HG03159 (cell line): Measurements from ENCODE around the gene EIF4G1.
"Not testable (repeated sequence)": the region's sequence is repeated elsewhere in the genome, so short reads cannot be mapped to it uniquely, and the experiment has no call there.

Source experiments
- ATAC-seq: cut with Tn5 transposase; IDR thresholded peaks from one replicate; pipeline ENCODE4 v1.9.1; 2021; ENCODE audit warnings: mild to moderate bottlenecking, moderate library complexity; ENCODE audit not compliant: unreplicated experiment

EIF4G1 gene

GRCh38 chr3:184314363-184314699 is at the start of gene EIF4G1:
EIF4G1 (plus strand) TSS chr3:184314606; CDS start chr3:184315797, 1,191 bp downstream.
- ATAC-seq: peak; percentile 84

GRCh38 chr3:184267249-184267648 is 47.2 kb upstream of the EIF4G1 start:
- ATAC-seq: not testable (repeated sequence)

- no peak for ATAC-seq
Measured at GRCh38 chr3:184272269-184272668, 42.1 kb upstream of the EIF4G1 start.

GRCh38 chr3:184275381-184275701 is 39.1 kb upstream of the EIF4G1 start:
- no peak for ATAC-seq

- ATAC-seq: no peak
Measured at GRCh38 chr3:184275961-184276910, 38.2 kb upstream of the EIF4G1 start, which contains the start of gene ECE2. ECE2 (plus strand) TSS chr3:184276022; CDS start chr3:184276154, 132 bp downstream.

- ATAC-seq: no peak
Measured at GRCh38 chr3:184277366-184277765, 37.0 kb upstream of the EIF4G1 start.

GRCh38 chr3:184282941-184283340 is 31.5 kb upstream of the EIF4G1 start:
- ATAC-seq: no peak

GRCh38 chr3:184283681-184284080 is 30.7 kb upstream of the EIF4G1 start:
- no peak for ATAC-seq

- no peak for ATAC-seq
Measured at GRCh38 chr3:184284696-184285095, 29.7 kb upstream of the EIF4G1 start.

GRCh38 chr3:184289426-184289938 is 24.9 kb upstream of the EIF4G1 start:
- ATAC-seq: no peak

GRCh38 chr3:184290331-184290730 is 24.1 kb upstream of the EIF4G1 start:
- ATAC-seq: no peak

GRCh38 chr3:184291044-184291737 is 23.2 kb upstream of the EIF4G1 start:
- no peak for ATAC-seq

- ATAC-seq: no peak
Measured at GRCh38 chr3:184291738-184292445, 22.5 kb upstream of the EIF4G1 start.

GRCh38 chr3:184295771-184296170 is 18.6 kb upstream of the EIF4G1 start:
- ATAC-seq: no peak

- no peak for ATAC-seq
Measured at GRCh38 chr3:184296616-184297015, 17.8 kb upstream of the EIF4G1 start.

- ATAC-seq: peak; percentile 89
Measured at GRCh38 chr3:184298759-184299487, 15.5 kb upstream of the EIF4G1 start, which contains the start of gene PSMD2. PSMD2 (plus strand) TSS chr3:184299241; CDS start chr3:184299267, 26 bp downstream.

GRCh38 chr3:184299488-184300377 is 14.7 kb upstream of the EIF4G1 start:
- ATAC-seq: no peak

GRCh38 chr3:184300378-184300720 is 14.1 kb upstream of the EIF4G1 start:
- no peak for ATAC-seq

GRCh38 chr3:184305577-184305976 is 8.8 kb upstream of the EIF4G1 start:
- no peak for ATAC-seq
